ENCODE measurements around the gene C8A. TPM values are rescaled to one million over a fixed set of nuclear protein-coding genes. Genes with fewer than 3 reads are reported as not detected.

C8A gene
- polyA plus RNA-seq, 1 donor (not counting 4 experiments of a cell fraction or from before 2014, with no cell fraction given) = not detected

DNA sequence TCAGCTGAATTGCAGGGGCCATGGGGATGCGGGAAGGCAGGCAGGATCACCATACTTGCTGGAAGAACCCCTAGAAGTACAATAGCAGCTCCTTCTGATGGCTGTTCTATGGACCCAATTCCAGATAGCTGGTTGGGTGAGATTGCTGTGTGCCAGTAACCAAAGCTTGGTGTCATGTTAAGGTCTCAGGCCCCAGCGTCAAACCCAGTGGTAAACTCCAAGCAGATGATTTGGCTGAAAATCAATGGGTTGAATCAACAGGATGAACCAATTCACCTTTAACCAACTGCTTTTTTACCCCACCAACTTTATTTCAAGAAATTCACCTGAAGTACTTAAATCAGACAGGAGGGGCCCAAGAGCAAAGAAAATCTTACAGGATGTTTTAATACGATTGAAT lies 73.4 kb downstream of the C8A start:
- no peaks in the 10 kb centered on the region for H3K4me1 ChIP-seq (ENCODE audit: control insufficient read depth, extremely low read depth, insufficient read depth, low read length)
- H4K20me1 ChIP-seq (ENCODE audit: control insufficient read depth, extremely low read depth, insufficient read depth, low read length) = no peaks in the 10 kb centered on the region
- no peak overlapping the region for H3K27ac ChIP-seq (ENCODE audit: control insufficient read depth, insufficient read depth, low read length)
- H3K79me2 ChIP-seq (ENCODE audit: control insufficient read depth, insufficient read depth, low read length) = no peaks in the 10 kb centered on the region
- H3K4me3 ChIP-seq (ENCODE audit: control insufficient read depth in 2 of 3, extremely low read depth in 1 of 3, insufficient read depth in 2 of 3, low read depth in 1 of 3, low read length in 3 of 3) = no peak overlapping the region
- no peaks in the 10 kb centered on the region for H3K36me3 ChIP-seq (ENCODE audit: control insufficient read depth in 2 of 2, extremely low read depth in 1 of 2, insufficient read depth in 2 of 2, low read length in 2 of 2)
- no peak overlapping the region for H2AFZ ChIP-seq (ENCODE audit: control insufficient read depth, low read length)
- H3K27me3 ChIP-seq (ENCODE audit: control insufficient read depth, extremely low read depth, insufficient read depth, low read length) = no peaks in the 10 kb centered on the region
- TF ChIP-seq EZH2 (IDR thresholded peaks at IDR 0.05; ENCODE audit: low read length) = no peak
- TF ChIP-seq, protein P1, sequence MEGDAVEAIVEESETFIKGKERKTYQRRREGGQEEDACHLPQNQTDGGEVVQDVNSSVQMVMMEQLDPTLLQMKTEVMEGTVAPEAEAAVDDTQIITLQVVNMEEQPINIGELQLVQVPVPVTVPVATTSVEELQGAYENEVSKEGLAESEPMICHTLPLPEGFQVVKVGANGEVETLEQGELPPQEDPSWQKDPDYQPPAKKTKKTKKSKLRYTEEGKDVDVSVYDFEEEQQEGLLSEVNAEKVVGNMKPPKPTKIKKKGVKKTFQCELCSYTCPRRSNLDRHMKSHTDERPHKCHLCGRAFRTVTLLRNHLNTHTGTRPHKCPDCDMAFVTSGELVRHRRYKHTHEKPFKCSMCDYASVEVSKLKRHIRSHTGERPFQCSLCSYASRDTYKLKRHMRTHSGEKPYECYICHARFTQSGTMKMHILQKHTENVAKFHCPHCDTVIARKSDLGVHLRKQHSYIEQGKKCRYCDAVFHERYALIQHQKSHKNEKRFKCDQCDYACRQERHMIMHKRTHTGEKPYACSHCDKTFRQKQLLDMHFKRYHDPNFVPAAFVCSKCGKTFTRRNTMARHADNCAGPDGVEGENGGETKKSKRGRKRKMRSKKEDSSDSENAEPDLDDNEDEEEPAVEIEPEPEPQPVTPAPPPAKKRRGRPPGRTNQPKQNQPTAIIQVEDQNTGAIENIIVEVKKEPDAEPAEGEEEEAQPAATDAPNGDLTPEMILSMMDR (optimal IDR thresholded peaks at IDR 0.05 in 1 of 3, IDR thresholded peaks at IDR 0.05 in 1 of 3, conservative IDR thresholded peaks at IDR 0.05 in 1 of 3; ENCODE audit: extremely low read depth in 1 of 3, insufficient read depth in 2 of 3, low read length in 3 of 3) = no peak
- FAIRE-seq = no peak
- H3K9ac ChIP-seq (ENCODE audit: control insufficient read depth, extremely low read depth, insufficient read depth, low read length) = no peak overlapping the region
- no peak overlapping the region for H3K4me2 ChIP-seq (ENCODE audit: control insufficient read depth, extremely low read depth, insufficient read depth, low read depth, low read length)
- dilution Hi-C loops (cut with MboI; ENCODE audit: extremely low pct_ligation_motif_present, low sequenced_read_pairs) = no loop called here
- H3K9me3 ChIP-seq (ENCODE audit: control insufficient read depth, low read depth, low read length) = no peaks in the 10 kb centered on the region
- DNase-seq (ENCODE audit: low read depth, low spot score) = no peak
- no peaks in the 10 kb centered on the region for H3K9me1 ChIP-seq (ENCODE audit: control insufficient read depth, extremely low read depth, insufficient read depth, low read length)

DNA sequence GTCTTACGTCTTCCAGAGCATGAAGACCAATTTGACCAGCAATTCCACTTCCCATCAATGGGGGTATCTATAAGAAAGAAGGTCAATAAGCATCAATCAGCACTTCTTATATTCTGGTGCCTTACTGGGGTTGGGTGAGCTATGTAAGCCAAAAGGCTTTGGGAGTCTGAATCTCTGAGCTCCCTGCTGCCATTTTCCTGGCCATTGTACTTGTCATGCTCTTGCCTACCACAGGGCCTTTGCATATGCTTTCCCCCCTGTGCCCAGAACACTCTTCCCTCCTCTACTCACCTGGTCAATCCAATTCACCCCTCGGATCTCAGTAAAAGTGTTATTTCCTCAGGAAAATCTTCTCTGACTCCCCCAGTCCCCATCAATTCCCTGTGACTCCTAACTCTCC lies 74.9 kb downstream of the C8A start:
- Histone ChIP-seq H3K9ac (ENCODE audit: control insufficient read depth, extremely low read depth, insufficient read depth, low read length) (no peak overlapping the region), H4K20me1 (ENCODE audit: control insufficient read depth, extremely low read depth, insufficient read depth, low read length) (no peaks in the 10 kb centered on the region), H3K79me2 (ENCODE audit: control insufficient read depth, insufficient read depth, low read length) (no peaks in the 10 kb centered on the region), H3K4me1 (ENCODE audit: control insufficient read depth, extremely low read depth, insufficient read depth, low read length) (no peaks in the 10 kb centered on the region), H3K27me3 (ENCODE audit: control insufficient read depth, extremely low read depth, insufficient read depth, low read length) (no peaks in the 10 kb centered on the region), H3K4me3 (ENCODE audit: control insufficient read depth in 2 of 3, extremely low read depth in 1 of 3, insufficient read depth in 2 of 3, low read depth in 1 of 3, low read length in 3 of 3) (no peak overlapping the region), H2AFZ (ENCODE audit: control insufficient read depth, low read length) (no peak overlapping the region), H3K9me3 (ENCODE audit: control insufficient read depth, low read depth, low read length) (no peaks in the 10 kb centered on the region), H3K4me2 (ENCODE audit: control insufficient read depth, extremely low read depth, insufficient read depth, low read depth, low read length) (no peak overlapping the region), H3K27ac (ENCODE audit: control insufficient read depth, insufficient read depth, low read length) (no peak overlapping the region), H3K36me3 (ENCODE audit: control insufficient read depth in 2 of 2, extremely low read depth in 1 of 2, insufficient read depth in 2 of 2, low read length in 2 of 2) (no peaks in the 10 kb centered on the region), H3K9me1 (ENCODE audit: control insufficient read depth, extremely low read depth, insufficient read depth, low read length) (no peaks in the 10 kb centered on the region)
- no peak for FAIRE-seq
- dilution Hi-C loops (cut with MboI; ENCODE audit: extremely low pct_ligation_motif_present, low sequenced_read_pairs) = no loop called here
- TF ChIP-seq, protein P1 (optimal IDR thresholded peaks at IDR 0.05 in 1 of 3, IDR thresholded peaks at IDR 0.05 in 1 of 3, conservative IDR thresholded peaks at IDR 0.05 in 1 of 3; ENCODE audit: extremely low read depth in 1 of 3, insufficient read depth in 2 of 3, low read length in 3 of 3) = no peak
- no peak for TF ChIP-seq EZH2 (IDR thresholded peaks at IDR 0.05; ENCODE audit: low read length)
- DNase-seq (ENCODE audit: low read depth, low spot score) = no peak

All from keratinocyte (primary cell).